ENCODE results near the gene PRSS27. TPM values are rescaled to one million over a fixed set of nuclear protein-coding genes. Genes with fewer than 3 reads are reported as not detected.

PRSS27 gene
- total RNA-seq, 1 donor from 2014 or later, result 0.90 TPM

GRCh38 chr16:2763173-2763572, 43.1 kb upstream of the PRSS27 start:
- H3K36me3 Mint-ChIP-seq (ENCODE audit: low read depth, unreplicated experiment), result peaks cover 91% of the 10 kb centered on the region
- peaks cover 3% of the 10 kb centered on the region for H3K4me1 Mint-ChIP-seq (ENCODE audit: unreplicated experiment)
- no peak for DNase-seq (ENCODE audit: low spot score)
- peaks cover 5% of the 10 kb centered on the region for H3K27me3 Mint-ChIP-seq (ENCODE audit: unreplicated experiment)
- H3K27ac Mint-ChIP-seq (ENCODE audit: unreplicated experiment), result no peak overlapping the region
- H3K4me3 Mint-ChIP-seq (ENCODE audit: unreplicated experiment), result peak overlapping the region; percentile 76
- TF ChIP-seq, protein P1, sequence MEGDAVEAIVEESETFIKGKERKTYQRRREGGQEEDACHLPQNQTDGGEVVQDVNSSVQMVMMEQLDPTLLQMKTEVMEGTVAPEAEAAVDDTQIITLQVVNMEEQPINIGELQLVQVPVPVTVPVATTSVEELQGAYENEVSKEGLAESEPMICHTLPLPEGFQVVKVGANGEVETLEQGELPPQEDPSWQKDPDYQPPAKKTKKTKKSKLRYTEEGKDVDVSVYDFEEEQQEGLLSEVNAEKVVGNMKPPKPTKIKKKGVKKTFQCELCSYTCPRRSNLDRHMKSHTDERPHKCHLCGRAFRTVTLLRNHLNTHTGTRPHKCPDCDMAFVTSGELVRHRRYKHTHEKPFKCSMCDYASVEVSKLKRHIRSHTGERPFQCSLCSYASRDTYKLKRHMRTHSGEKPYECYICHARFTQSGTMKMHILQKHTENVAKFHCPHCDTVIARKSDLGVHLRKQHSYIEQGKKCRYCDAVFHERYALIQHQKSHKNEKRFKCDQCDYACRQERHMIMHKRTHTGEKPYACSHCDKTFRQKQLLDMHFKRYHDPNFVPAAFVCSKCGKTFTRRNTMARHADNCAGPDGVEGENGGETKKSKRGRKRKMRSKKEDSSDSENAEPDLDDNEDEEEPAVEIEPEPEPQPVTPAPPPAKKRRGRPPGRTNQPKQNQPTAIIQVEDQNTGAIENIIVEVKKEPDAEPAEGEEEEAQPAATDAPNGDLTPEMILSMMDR (IDR thresholded peaks at IDR 0.05; ENCODE audit: unreplicated experiment), result no peak
- H3K9me3 Mint-ChIP-seq (ENCODE audit: unreplicated experiment), result no peaks in the 10 kb centered on the region

DNA sequence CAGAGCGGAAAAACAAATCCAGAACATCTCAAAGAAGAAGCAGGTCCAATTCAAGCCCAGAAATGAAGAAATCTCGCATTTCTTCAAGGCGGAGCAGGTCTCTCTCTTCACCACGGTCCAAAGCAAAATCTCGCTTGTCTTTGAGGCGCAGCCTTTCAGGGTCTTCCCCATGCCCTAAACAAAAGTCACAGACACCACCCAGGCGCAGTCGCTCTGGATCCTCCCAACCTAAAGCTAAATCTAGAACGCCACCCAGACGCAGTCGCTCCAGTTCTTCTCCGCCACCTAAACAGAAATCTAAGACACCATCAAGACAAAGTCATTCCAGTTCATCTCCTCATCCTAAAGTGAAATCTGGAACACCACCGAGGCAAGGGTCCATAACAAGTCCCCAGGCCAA, 42.7 kb upstream of the PRSS27 start:
- H3K27me3 Mint-ChIP-seq (ENCODE audit: unreplicated experiment), result peaks cover 5% of the 10 kb centered on the region
- TF ChIP-seq, protein P1 (IDR thresholded peaks at IDR 0.05; ENCODE audit: unreplicated experiment), result no peak
- H3K9me3 Mint-ChIP-seq (ENCODE audit: unreplicated experiment), result no peaks in the 10 kb centered on the region
- H3K27ac Mint-ChIP-seq (ENCODE audit: unreplicated experiment), result no peak overlapping the region
- H3K4me3 Mint-ChIP-seq (ENCODE audit: unreplicated experiment), result peak overlapping the region; percentile 76
- no peak for DNase-seq (ENCODE audit: low spot score)
- peaks cover 90% of the 10 kb centered on the region for H3K36me3 Mint-ChIP-seq (ENCODE audit: low read depth, unreplicated experiment)
- H3K4me1 Mint-ChIP-seq (ENCODE audit: unreplicated experiment), result peaks cover 3% of the 10 kb centered on the region

DNA sequence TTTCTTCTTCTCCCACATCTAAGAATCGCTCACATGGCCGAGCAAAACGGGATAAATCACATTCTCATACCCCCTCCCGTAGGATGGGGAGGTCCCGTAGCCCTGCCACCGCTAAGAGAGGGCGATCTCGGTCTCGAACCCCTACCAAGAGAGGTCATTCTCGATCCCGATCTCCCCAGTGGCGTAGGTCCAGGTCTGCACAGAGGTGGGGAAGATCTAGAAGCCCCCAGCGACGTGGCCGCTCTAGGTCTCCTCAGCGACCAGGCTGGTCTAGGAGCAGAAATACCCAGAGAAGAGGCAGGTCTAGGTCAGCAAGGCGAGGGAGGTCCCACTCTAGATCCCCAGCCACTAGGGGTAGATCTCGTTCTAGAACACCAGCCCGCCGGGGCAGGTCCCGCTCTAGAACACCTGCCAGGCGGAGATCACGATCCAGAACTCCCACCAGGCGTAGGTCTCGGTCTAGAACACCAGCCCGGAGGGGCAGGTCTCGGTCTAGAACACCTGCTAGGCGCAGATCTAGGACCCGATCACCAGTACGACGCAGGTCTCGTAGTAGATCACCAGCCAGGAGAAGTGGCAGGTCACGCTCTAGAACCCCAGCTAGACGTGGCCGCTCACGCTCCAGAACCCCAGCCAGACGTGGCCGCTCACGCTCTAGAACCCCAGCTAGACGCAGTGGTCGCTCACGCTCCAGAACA, 42.0 kb upstream of the PRSS27 start:
- TF ChIP-seq, protein P1 (IDR thresholded peaks at IDR 0.05; ENCODE audit: unreplicated experiment), result no peak
- Mint-ChIP-seq H3K27ac (ENCODE audit: unreplicated experiment) (no peak overlapping the region), H3K4me3 (ENCODE audit: unreplicated experiment) (peak overlapping the region; percentile 66), H3K9me3 (ENCODE audit: unreplicated experiment) (no peaks in the 10 kb centered on the region), H3K36me3 (ENCODE audit: low read depth, unreplicated experiment) (peaks cover 94% of the 10 kb centered on the region), H3K4me1 (ENCODE audit: unreplicated experiment) (peaks cover 4% of the 10 kb centered on the region), H3K27me3 (ENCODE audit: unreplicated experiment) (peaks cover 5% of the 10 kb centered on the region)
- no peak for DNase-seq (ENCODE audit: low spot score)

DNA sequence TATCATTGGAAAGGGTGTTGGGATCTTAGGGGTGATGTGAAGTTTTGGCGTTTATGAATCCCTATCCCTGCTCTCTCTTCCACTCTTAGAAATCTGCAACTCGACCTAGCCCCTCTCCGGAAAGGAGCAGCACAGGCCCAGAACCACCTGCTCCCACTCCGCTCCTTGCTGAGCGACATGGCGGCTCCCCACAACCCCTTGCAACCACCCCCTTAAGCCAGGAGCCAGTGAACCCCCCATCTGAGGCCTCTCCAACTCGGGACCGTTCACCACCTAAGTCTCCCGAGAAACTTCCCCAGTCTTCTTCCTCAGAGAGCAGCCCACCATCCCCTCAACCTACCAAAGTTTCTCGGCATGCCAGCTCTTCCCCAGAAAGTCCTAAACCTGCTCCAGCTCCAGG, 41.4 kb upstream of the PRSS27 start:
- no peak for DNase-seq (ENCODE audit: low spot score)
- Mint-ChIP-seq H3K36me3 (ENCODE audit: low read depth, unreplicated experiment) (peaks cover 97% of the 10 kb centered on the region), H3K4me3 (ENCODE audit: unreplicated experiment) (peak overlapping the region; percentile 66), H3K27me3 (ENCODE audit: unreplicated experiment) (peaks cover 5% of the 10 kb centered on the region), H3K4me1 (ENCODE audit: unreplicated experiment) (peaks cover 6% of the 10 kb centered on the region), H3K9me3 (ENCODE audit: unreplicated experiment) (no peaks in the 10 kb centered on the region), H3K27ac (ENCODE audit: unreplicated experiment) (no peak overlapping the region)
- TF ChIP-seq, protein P1 (IDR thresholded peaks at IDR 0.05; ENCODE audit: unreplicated experiment), result no peak

GRCh38 chr16:2757344-2757743, 37.3 kb upstream of the PRSS27 start:
- DNase-seq (ENCODE audit: low spot score), result no peak
- Mint-ChIP-seq H3K36me3 (ENCODE audit: low read depth, unreplicated experiment) (peaks cover 69% of the 10 kb centered on the region), H3K27ac (ENCODE audit: unreplicated experiment) (no peak overlapping the region), H3K4me3 (ENCODE audit: unreplicated experiment) (peak overlapping the region; percentile 78), H3K4me1 (ENCODE audit: unreplicated experiment) (peaks cover 35% of the 10 kb centered on the region), H3K27me3 (ENCODE audit: unreplicated experiment) (peaks cover 18% of the 10 kb centered on the region), H3K9me3 (ENCODE audit: unreplicated experiment) (no peaks in the 10 kb centered on the region)
- TF ChIP-seq, protein P1 (IDR thresholded peaks at IDR 0.05; ENCODE audit: unreplicated experiment), result no peak

Measured in endothelial cell (in vitro differentiated cells).